NCI-H2107 treated with DMSO at 0.1 percent for 48 hours (cell line): ENCODE measurements around the gene SGSM1.
A peak's percentile ranks its signal among the peaks of the same experiment; 100 is the strongest.
"Not testable (repeated sequence)": the region's sequence is repeated elsewhere in the genome, so short reads cannot be mapped to it uniquely, and the experiment has no call there.

ENCODE experiments used
- DNase-seq: peaks from one replicate; lab custom pipeline; 2025; ENCODE audit not compliant: unreplicated experiment; lab: John Stamatoyannopoulos, UW

SGSM1 gene

DNA sequence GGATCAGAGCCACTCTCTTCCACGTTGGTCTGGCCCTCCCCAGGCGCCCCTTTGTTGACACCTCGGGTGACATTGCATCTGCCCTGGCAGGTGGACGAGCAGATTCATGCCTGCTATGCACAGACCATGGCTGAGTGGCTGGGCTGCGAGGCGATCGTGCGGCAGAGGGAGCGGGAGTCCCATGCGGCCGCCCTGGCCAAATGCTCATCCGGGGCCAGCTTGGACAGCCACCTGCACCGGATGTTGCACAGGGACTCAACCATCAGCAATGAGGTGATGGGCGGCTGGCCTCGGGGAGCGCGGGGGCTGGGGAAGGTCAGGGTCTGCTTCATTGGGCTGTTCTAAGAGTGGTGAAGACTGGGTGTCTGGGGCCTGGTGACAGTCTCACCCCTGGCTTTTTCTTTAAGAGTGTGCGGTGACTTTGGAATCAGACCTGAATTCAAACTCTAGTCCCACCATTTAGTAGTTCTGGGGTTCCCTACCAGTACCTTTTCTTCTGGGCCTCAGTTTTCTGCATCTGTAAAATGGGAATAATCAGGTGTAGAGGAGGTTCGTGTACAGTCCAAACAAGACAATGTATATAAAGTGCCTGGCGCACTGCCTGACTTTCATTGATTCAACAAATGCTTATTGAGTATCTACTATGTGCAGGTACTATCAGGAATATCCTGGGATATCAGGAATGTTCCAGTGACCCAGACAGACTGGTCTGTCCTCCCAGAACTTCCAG, 87.5 kb downstream of the SGSM1 start:
- no peak for DNase-seq

DNA sequence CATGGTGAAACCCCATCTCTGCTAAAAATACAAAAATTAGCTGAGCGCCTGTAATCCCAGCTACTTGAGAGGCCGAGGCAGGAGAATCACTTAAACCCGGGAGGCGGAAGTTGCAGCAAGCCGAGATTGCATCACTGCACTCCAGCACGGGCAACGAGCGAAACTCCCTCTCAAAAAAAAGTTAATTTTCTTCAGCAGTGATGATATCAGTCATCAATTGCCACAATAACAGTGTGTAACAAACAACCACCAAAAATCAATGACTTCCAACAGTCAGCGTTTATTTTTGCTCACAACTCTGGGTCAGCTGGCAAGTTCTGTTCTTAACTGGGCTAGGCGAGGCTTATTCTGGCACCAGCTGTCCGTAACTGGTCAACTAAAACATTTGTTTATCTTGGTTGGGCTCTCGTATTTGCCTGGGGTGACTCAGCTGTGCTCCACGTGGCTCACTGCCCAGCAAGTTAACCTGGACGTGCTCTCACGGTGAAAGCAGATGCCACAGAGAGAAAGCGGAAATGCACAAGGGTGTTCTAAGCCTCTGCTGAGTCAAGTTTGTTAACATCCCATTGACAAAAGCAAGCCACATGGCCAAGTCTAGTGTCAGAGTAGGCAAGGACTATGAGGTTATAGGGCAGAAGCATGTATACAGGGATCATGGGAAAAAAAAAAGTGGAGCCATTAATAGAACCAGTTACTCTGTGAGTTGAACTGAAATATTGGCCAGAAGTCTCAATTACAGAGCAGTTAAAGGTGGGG, 88.4 kb downstream of the SGSM1 start:
- DNase-seq, result peak; percentile 44

DNA sequence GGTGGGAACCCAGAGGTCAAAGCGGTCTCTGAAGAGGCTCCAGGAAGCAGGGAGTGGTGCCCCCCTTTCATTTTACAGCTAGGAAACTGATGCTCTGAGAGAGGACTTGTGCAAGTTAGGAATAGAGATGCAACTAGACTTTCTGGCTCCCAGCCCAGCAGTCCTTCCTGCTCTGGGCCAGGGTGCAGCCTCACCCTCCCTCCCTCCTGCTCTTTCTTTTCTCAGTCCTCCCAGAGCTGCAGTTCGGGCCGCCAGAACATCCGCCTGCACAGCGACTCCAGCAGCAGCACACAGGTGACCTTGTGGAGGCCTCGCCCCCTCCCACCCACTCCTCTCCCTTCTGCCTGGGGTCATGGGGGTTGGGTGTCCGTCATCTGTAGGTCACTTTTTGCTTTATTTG, 89.0 kb downstream of the SGSM1 start:
- peak; percentile 11 for DNase-seq

- DNase-seq, result no peak
These were observed 95.4 kb downstream of the SGSM1 start for GRCh38 chr22:24901448-24901847.

DNA sequence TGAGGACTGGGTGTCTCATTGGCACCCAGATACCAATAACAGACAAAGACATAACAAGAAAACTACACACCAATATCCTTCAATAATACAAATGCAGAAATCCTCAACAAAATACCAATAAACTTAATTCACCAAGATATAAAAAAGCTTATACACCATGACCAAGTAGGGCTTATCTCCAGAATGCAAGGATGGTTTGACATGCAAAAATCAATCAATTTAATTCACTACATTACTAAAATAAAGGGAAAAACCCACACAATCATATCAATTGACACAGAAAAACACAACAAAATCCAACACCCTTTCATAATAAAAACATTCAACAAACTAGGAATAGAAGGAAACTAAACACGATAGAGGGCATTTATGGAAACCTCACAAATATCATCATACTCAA, 99.9 kb downstream of the SGSM1 start:
- no peak for DNase-seq

DNA sequence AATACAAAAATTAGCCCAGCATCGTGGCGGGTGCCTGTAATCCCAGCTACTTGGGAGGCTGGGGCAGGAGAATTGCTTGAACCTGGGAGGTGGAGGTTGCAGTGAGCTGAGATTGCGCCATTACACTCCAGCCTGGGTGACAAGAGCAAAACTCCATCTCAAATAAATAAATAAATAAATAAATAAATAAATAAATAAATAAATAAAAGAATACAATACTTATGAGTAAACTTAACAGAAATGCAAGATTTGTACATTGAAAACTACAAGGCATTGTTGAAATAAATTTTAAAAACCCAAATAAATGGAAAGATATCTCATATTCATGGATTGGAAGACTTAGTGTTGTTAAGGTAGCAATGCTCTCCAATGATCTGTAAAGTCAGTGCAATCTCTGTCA, 101.1 kb downstream of the SGSM1 start:
- not testable (repeated sequence) for DNase-seq

DNA sequence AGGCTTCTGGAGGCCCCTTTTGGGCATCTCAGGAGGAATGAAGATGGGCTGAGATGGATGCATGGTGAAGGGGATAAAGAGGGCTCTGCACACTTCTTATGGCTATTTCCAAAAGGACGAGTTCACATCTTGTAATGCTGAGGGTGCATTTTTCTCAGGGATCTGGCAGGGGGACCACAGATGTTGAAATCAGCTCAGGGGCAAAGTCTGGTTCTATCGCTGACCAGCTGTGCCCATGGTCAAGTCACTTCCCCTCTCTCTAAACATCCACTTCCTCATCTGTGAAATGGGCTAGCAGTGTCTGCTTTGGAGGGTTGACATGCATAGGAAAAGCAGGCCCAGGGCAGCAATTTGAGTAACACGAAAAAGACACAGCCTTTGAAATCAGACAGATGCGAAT, 114.0 kb downstream of the SGSM1 start:
- DNase-seq, result no peak

- DNase-seq, result no peak
These were observed 119.8 kb downstream of the SGSM1 start for GRCh38 chr22:24925586-24926427.

DNA sequence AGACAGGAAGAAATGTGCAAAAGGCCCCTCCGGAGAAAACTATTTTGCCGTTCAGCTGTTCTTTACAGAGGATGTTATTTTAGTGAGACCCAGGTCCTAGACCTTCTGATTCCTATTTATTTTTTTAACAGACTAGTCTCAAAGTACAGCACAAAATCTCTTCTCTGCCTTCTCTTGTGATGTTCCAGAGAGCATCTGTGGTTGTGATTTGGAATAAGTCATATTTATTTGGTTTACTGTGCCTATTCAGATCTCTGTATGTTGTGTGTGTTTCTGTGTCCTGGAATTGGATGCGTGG, 120.4 kb downstream of the SGSM1 start:
- DNase-seq, result no peak

GRCh38 chr22:24926849-24927579, 121.0 kb downstream of the SGSM1 start:
- no peak for DNase-seq

DNA sequence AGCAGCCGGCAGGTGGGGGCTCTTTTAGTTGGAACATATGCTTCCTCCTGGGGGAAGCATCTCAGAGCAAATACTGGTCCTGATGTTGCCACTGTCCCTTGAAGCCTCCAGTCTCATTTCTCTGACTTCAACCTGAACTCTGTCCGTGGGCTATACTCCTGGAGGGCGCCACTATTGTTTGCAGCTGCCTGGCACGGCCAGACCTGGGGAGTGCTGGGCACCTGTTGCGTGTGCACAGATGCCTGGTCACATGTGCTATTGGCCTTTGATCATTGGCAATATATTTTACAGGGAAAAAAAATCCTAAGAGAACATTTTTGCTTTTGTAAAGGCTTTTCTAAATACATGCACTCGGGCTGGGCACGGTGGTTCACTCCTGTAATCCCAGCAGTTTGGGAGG, 122.3 kb downstream of the SGSM1 start:
- DNase-seq, result no peak

DNA sequence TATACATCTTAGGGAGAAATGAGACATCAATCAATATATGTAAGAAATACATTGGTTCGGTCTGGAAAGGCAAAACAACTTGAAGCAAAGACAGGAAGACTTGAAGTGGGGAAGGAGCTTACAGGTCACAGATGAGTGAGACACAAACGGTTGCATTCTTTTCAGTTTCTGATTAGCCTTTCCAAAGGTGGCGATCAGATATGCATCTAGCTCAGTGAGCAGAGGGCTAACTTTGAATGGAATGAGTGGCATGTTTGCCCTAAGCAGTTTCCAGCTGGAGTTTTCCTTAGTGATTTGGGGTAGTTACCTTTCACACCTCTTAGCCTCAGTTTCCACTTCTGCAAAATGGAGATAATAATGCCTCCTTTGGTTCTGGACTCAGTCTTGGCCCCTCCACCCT, 124.7 kb downstream of the SGSM1 start:
- DNase-seq, result no peak

GRCh38 chr22:24935771-24936483, 129.9 kb downstream of the SGSM1 start:
- DNase-seq, result no peak

DNA sequence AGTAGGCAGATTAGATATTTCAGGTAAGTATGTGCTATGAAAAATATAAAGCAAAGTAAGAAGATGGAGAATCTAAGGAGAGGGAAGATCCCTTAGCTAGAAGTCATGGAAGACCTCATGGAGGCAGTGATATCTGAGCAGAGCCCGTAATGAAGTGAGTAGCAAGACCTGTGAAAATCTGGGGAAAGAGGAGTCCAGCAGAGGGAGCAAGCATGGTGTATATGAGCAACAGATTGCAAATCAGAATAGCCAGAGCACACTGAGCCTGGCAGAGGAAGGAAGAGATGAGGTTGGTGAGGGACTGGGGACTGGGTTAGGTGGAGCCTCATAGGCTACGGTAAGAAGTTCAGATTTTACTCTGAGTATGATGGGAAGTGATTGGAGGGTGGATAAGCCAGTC, 131.1 kb downstream of the SGSM1 start:
- no peak for DNase-seq

DNA sequence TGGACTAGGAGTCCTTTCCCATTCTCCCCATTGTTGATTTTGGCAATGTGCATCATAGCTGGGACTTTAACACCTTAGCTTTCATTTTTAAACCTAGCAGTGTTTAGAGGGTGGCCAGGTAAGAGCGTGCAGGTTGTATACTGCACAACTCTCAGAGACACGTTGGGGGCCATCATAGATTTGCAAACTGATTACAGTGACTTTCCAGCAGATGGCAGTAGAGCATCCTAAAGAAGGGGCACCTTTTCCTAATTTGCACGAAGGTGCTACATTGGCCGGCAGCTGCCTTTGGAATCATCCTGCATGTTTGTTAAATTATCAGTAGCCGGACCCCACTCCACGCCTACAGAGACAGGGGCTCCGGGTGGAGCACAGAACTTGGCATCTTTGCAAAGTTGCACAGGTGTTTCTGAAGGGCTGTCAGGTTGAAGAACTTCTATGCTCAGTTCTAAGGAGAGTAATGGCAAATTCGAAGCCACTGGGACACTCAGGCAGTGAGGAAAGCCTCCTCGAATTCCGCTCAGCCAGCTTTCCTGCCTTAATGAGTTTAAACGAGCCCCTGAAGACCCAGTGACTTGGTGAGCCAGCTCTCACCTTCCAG, 132.8 kb downstream of the SGSM1 start:
- DNase-seq, result peak; percentile 34

DNA sequence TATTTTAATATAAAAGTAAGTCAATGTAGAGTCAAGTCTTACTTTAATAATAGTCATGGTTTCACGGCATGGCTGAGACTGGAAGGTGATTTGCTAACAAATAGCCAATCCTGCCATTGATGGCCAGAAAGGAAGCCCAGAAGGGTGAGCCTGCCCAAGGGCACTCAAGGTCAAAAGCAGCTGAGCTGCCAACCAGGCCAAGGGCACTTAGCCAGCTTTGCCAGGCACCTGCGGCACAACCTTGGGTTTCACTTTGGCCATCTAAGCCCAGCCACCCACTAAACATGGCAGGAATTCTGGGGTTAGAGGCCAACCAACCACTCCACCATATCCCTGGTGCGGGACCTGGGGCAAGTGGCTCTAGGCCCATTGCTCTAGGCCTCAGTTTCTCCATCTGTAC, 136.3 kb downstream of the SGSM1 start:
- no peak for DNase-seq

DNA sequence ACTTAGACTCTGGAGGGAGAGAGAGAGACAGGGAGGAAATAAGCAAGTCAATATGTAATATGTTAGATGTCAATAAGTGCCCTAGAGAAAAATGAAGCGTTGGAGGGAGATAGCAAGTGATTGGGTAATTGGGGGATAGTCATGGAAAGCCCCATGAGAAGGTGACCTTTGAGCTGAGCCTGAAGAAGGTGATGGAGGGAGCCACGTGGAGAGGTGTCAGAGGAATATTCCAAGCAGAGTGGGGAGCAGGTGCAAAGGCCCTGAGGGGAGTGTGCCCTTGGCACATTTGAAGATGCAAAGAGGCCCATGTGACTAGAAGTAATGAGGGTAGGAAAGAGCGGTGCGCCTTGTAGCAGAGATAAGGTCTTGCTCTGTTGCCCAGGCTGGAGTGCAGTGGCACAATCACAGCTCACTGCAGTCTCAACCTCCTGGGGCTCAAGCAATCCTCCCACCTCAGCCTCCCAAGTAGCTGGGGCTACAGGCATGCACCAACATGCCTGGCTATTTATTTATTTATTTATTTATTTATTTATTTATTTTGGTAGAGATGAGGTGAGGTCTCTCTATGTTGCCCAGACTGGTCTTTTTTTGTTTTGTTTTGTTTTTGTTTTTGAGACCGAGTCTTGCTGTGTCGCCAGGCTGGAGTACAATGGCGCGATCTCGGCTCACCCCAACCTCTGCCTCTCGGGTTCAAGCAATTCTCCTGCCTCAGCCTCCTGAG, 138.4 kb downstream of the SGSM1 start:
- DNase-seq, result no peak

GRCh38 chr22:24945430-24945829, 139.4 kb downstream of the SGSM1 start:
- no peak for DNase-seq

DNA sequence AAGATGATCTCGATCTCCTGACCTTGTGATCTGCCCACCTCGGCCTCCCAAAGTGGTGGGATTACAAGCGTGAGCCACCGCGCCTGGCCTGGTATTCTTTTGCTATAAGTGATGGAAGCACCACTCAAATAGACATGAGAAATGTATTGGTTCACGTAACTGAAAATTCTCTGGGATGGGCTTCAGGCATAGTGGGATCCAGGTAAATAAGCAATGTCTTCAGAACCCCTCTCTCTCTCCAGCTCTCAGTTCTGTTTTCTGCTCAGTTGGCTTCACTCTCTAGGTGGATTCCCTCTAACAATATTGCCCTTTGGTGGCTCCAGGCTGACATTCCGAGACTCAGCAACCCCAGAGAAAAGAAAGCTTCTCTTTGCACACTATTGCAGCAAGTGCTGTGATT, 141.4 kb downstream of the SGSM1 start:
- no peak for DNase-seq

DNA sequence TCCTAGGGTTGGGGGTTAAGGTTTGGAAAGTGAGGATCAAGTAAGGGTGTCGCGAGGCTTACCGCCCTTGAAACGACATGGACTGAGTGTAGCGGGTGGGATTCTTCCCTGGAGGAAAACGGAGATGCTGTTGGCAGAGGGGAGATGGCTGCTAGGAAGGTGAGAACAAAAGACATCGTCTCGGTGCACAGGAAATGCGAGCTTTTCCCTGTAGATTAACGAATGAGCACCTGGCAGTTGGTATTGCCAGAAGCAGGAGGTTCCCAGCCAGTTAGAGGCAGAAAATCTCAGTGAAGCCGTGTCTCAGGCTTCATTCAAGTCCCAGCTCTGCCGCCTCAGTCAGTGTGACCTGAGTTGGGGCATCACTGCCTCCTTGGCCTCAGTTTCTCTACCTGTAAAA, 141.9 kb downstream of the SGSM1 start:
- DNase-seq, result peak; percentile 26
